Suppressor macrophage (primary cell): ENCODE results near the gene SSU72.
"Not testable (repeated sequence)": the region's sequence is repeated elsewhere in the genome, so short reads cannot be mapped to it uniquely, and the experiment has no call there.

Experiments used
- DNase-seq, 4 experiments: peaks; one replicate each; pipeline ENCODE4 v3.0.0-alpha.2; 2020 to 2022

The SSU72 gene

DNA sequence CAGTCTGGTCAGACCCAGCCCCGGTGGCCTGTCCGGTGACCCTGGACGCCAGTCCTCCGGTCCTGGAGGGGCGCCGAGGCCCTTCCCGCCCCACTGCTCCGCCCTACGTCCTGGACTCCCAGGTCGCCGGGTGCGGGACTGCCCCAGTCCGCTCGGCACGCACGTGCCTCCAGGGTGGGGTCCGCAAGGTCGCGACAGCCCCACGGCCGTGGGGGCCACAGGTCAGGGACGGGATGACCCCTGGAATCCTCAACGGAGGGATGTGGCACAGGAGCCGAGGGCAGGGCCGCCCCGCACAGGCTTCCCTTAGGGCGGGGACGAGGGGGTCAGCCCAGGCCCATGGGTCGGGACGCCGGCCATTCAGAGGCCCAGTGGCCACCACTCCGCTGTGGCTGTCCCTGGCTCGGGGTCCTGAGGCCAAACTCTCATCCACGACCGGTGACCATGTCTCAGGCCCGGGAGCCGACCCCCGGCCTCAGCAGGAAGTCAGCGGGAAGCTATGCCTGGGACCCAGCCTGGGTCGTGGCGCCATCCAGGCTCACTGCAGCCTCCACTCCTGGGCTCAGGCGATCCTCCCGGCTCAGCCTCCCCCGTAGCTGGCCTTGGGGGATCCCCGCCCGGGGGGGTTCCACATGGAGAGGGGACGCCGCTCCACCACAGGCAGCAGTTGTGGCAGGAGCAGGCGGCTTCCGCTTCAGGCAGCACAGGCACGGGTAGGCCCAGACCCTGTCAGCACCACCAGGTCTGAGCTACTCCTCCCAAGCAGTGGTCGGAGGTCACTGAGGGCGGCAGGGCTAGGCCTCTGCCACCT lies 33.6 kb downstream of the SSU72 start:
- no peak for DNase-seq

DNA sequence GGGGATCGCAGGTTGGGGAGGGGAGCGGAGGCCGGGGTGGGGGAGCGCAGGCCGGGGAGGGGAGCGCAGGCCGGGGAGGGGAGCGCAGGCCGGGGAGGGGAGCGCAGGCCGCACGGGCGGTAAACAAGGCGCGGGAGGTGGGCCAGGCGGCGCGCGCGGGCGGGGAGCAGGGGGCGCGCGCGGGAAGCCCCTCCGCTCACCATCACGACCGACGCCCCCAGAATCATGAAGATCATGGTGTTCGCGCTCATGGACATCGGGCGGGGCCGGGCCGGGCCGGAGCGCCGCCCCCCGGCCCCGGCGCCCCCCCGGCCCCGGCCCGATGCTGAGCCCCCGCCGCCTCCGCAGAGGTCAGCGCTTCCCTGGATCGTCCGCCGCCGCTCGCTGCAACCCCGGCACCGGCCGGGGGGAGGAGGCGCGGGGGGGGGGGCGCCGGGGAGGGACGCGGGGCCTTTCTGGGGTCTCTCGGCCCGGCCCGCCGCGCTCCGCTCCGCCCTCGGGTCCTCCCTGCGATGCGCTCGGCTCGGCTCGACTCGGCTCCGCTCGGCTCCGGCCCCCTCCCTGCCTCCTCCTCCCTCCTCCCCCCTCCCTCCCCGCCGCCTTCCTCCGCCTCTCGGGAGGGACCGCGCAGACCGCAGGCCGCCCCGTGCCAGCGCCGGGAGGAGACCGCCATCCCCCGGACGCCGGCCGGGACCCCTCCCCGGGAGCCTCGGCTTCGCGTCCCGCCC lies 34.4 kb downstream of the SSU72 start, which contains the start of gene TMEM240:
TSS of gene TMEM240 (minus strand) at position 535 of the 728 bp plus-strand sequence. CDS start at position 257, 278 bp downstream.
- peak in 2 of 4 experiments; percentile 26 to 30 for DNase-seq

DNA sequence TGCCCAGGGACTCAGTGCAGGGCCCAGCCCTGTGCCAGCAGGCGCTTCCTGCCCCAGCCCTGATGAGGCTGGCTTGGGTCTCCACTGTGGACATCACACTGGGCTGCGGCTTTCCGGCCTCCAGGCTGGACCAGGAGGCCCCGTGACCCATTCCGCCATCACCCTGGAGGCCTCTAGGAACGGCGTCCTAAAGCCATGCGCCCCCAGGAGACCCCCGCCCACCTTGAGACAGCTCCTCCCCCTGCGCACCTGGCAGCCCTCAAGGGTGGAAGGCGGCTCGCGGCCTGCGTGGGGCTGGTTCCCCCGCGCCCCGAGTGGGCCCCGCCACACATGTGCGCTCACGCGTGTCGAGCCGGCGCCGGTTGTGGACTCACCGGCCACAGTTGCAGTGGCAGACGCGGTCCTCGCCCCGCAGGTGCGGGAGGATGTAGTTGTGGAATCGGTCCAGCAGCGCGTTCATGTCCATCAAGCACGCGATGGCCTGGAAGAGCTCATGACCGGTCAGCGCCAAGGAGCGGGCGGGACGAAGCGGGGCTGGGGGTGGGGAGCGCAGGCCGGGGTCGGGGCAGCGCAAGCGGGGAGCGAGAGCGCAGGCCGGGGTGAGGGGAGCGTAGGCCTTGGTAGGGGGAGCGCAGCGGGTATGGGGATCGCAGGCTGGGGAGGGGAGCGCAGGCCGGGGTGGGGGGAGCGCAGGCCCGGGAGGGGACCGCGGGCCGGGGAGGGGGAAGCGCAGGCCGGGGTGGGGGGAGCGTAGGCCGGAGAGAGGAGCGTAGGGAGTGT lies 35.2 kb downstream of the SSU72 start:
- no peak for DNase-seq

DNA sequence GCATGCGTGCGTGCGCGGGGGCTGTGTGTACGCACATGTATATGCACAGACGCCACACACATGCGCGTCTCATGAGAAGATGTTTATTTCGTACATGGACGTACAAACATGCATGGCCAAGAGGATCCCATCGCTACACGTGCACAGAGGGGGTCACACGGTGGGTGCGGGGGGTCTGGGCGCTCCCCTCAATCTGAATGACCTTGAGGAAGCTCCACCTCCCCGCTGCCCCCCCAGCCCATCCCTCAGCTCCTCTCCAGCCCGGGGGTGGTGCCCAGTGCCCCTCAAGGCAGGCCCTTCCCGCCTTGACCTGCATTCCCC lies 35.7 kb downstream of the SSU72 start:
- no peak for DNase-seq

- DNase-seq, result no peak
Observed at GRCh38 chr1:1538334-1538733, 36.3 kb downstream of the SSU72 start.

- DNase-seq, result no peak
Observed at GRCh38 chr1:1537626-1538250, 36.9 kb downstream of the SSU72 start.

DNA sequence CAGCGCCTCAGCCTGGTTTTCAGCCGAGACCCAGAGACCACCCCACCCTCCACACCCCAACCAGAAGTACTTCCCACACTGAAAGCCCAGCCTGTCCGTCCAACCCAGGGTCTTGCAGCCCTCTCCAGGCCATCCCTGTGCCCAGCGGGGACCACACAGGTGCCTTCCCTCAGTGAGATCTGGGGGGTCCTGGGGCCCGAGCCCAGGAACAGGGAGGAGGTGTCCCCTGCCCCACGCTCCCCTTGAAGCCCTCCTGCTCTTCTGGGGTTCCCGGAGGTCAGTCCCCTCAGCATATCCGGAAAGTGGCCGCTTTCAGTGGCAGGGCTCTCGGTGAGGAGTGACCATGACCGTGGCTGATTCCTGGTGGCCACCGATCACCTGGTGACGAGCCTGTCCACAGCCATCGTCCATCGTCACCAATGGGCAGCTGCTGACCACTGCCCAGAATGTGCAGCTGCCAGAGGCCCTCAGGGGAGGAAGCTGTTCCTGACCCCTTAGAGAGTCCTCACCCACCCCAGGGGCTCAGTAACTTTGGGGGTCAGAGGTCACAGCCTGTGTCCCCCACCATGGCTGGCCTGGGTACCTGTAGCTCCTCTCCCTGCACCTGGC lies 37.6 kb downstream of the SSU72 start:
- DNase-seq, result no peak

GRCh38 chr1:1536019-1536937 lies 38.4 kb downstream of the SSU72 start:
- DNase-seq, result no peak

GRCh38 chr1:1535201-1536018 lies 39.3 kb downstream of the SSU72 start:
- no peak for DNase-seq

GRCh38 chr1:1534401-1535154 lies 40.1 kb downstream of the SSU72 start:
- no peak for DNase-seq

DNA sequence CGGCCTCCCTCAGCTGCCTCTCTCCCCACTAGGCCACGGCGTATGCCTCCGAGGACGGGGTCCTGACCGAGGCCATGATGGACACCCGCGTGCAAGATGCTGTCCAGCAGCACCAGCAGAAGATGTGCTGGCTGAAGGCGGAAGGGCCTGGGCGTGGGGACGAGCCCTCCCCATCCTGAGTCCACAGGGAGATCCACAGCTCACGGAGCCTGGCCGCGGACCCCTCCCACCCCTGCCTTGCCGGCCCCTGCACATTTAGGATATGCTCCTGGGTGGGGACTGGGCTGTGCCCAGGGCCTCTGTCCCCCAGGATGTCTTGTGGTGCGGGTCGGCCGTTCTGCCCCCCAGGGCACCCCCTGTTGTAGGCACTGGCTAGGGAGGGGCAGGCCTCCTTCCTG lies 40.8 kb downstream of the SSU72 start:
- DNase-seq, result not testable (repeated sequence)

DNA sequence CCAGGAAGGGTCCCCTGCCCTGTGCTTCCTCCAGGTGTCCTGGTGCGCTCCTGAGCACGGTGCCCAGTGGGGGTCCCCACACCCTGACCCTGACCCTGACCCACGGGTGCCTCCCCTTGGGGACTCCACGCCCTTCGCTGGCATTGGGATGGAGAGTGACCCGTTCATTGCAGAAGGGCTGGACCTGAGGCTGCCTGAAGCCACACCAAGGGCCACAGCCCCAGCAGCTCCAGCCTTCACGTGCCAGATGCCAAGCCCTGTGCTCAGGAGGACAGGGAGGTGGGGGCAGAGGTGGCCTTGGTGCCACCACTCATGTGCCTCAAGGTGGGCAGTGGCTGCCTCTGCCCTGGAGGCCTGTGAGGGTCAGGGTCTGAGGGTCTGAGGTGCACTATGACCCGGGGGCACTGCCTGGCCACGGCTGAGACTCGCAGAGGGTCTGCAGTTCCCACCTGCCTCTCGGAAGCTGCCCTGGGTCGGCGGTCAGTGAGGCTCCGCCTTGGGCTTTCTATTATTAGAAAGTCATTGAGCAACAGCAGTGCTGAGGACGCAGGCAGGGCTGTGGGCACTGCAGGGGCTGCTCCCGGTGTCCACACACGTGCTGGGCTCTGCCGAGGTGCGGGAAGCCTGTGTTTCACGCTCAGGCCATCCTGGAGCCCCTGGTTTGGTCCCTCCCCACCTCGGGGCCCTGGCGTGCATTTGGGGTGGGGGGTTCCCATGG lies 41.3 kb downstream of the SSU72 start:
- DNase-seq, result not testable (repeated sequence)

DNA sequence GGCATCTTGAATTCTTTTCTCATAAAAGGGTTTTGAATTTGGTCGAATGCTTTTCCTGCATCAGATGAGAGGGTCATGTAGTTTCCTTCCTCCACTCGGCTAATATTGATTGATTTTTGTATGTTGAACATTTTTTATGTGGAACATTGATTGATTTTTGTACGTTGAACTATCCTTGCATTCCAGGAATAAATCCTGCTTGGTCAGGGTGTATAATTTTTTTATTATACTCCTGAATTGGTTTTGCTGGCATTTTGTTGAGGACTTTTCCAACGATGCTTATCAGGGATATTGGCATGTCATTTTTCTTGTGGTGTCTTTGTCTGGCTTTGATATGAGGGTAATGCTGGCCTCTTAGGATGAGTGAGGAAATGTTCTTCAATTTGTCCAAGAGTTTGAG lies 42.7 kb downstream of the SSU72 start:
- no peak for DNase-seq

DNA sequence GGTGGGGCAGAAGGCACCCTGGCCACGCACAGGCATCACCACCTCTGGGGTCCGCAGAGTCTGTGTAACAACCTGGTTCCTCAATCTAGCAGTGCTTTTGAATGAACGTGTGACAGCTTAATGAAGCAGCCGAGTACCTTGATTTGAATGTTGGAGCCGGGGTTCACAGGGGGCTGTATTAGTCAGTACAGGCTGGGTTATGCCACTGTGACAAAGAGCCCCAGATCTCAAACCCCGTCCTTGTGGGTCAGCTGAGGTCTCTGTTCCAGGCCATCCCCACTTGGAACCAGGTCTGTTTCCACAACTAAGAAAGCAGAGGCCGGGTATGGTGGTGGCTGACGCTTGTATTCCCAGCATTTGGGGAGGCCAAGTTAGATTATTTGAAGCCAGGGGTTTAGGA lies 44.7 kb downstream of the SSU72 start:
- no peak for DNase-seq

DNA sequence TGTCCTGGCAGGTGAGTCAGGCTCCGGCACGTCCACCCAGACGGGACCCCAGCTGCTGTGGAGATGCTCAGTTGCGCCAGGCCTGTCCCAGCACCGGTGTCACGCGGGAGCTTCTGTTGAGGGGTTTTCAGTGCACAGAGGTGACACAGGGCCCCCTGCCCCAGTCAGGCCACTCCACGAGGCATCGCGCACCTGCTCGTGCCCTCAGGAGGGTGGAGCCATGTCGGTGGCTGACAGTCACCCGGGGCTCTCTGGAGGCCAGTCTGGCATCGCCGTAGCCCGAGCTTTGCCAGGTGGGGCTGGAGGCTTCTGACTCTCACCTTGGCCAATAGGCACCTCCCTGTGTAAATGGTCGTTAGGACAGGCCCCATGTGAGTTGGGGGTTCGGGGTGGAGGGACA lies 45.3 kb downstream of the SSU72 start:
- DNase-seq, result no peak

GRCh38 chr1:1528301-1529267 lies 46.1 kb downstream of the SSU72 start:
- no peak for DNase-seq

DNA sequence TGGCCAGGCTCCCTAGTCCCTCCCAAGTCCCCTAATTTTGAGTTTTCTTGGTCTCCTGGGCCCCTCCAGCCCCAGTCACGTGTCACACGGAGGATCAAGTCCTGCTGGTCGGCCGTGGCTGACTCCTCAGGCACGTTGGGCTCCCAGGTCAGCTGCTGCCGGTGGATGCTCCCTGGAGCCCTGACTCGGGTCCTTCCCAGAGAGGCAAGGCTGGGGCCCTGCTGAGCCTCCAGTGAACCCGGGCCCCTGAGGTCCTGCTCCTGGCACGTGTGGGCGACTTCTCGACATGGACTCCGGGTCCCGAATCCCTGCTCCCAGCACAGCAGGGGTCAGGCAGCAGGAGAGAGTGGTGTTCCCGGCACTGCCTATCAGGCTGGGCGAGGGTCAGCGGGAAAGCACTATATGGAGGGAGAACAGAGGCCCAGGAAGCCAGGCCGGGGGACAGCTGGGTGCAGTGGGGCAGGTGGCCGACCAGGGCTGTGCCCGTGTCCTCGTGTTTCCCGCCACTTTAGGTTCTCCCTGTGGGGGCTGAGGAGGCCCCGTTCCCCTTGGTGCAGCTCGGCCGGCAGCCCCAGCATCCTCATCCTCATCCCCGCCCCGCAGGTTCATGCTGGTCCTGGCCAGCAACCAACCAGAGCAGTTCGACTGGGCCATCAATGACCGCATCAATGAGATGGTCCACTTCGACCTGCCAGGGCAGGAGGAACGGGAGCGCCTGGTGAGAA lies 47.4 kb downstream of the SSU72 start:
- DNase-seq, result no peak
